PC-3 (cell line): ENCODE measurements around the gene RHOG.

ENCODE experiments used
- CTCF ChIP-seq: fragments of 300-600 bp; sonication (generic); conservative IDR thresholded peaks from 2 replicates; pipeline ENCODE4 v1.5.1; 2017; ENCODE audit warnings: antibody characterized with exemption, low read depth, mild to moderate bottlenecking, low read length
- EZH2 ChIP-seq: fragments of 300-600 bp; sonication (generic); IDR thresholded peaks from one replicate; pipeline ENCODE4 v1.6.1; 2017; ENCODE audit warnings: antibody characterized with exemption, mild to moderate bottlenecking, low read length; ENCODE audit not compliant: unreplicated experiment
- EZH2phosphoT487 ChIP-seq: fragments of 300-600 bp; sonication (generic); IDR thresholded peaks from 2 replicates; pipeline ENCODE4 v1.6.1; 2018; ENCODE audit warnings: mild to moderate bottlenecking, antibody characterized with exemption, low read length, borderline replicate concordance

DNA sequence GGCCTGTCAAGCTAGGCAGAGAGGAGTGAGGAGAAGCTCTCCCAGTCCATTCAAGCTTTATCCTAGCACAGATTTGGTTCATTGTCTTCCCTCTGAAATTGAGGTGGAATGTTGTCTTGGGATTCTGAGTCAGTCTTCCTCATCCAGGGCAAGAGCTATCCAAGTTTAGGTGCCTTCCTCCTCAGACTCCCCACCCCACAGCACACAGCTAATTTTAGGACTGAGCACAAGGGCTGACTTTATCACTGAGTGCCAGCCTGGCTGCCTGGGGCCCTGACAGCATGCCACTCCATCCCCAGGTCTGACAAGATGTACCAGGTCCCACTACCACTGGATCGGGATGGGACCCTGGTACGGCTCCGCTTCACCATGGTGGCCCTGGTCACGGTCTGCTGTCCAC is 29.8 kb downstream of the RHOG start:
- TF ChIP-seq CTCF (no peak), EZH2 (no peak), EZH2phosphoT487 (no peak)
